Fibroblast of lung (primary cell): ENCODE measurements around the gene CCK. TPM values are rescaled to one million over a fixed set of nuclear protein-coding genes. Genes with fewer than 3 reads are reported as not detected.

Experiments
- DNase-seq, 2 donors: peaks; one replicate each; pipeline versions ENCODE4 v3.0.0 to v3.0.0-alpha.2; 2010; ENCODE audit warnings: low read depth in 2 of 2
- H2AFZ ChIP-seq: 2 replicates; pipeline ENCODE4 v1.5.1; 2012; ENCODE audit warnings: low read length, control low read depth, inconsistent platforms
- H3K27ac ChIP-seq: 2 replicates; pipeline ENCODE4 v1.5.1; 2011; ENCODE audit warnings: low read length, control low read depth; ENCODE audit not compliant: insufficient read depth
- H3K27me3 ChIP-seq: 2 replicates; pipeline ENCODE4 v1.5.1; 2011; ENCODE audit warnings: mild to moderate bottlenecking, low read length; ENCODE audit not compliant: control insufficient read depth, insufficient read depth
- H3K36me3 ChIP-seq: 2 replicates; pipeline ENCODE4 v1.5.1; 2011; ENCODE audit warnings: low read length; ENCODE audit not compliant: control insufficient read depth, insufficient read depth
- H3K4me1 ChIP-seq: 2 replicates; pipeline ENCODE4 v1.5.1; 2011; ENCODE audit warnings: low read length; ENCODE audit not compliant: control insufficient read depth, insufficient read depth; ENCODE audit errors: extremely low read depth
- H3K4me2 ChIP-seq: 2 replicates; pipeline ENCODE4 v1.5.1; 2011; ENCODE audit warnings: low read length, control low read depth; ENCODE audit not compliant: insufficient read depth; ENCODE audit errors: extremely low read depth
- H3K4me3 ChIP-seq, 4 experiments: fragments of 200-600 bp in 1 of 4; sonication (generic) in 1 of 4; replicated peaks in 1 of 4; 2 replicates each; pipeline ENCODE4 v1.5.1; 2011 to 2016; ENCODE audit warnings: low read length in 4 of 4, low read depth in 3 of 4, mild to moderate bottlenecking in 3 of 4, control low read depth in 2 of 4, inconsistent platforms in 1 of 4, mixed read lengths in 1 of 4; ENCODE audit not compliant: insufficient read depth in 1 of 4; ENCODE audit errors: control extremely low read depth in 1 of 4
- H3K79me2 ChIP-seq: 2 replicates; pipeline ENCODE4 v1.5.1; 2012; ENCODE audit warnings: mild to moderate bottlenecking, low read length, inconsistent platforms; ENCODE audit not compliant: control insufficient read depth, insufficient read depth
- H3K9ac ChIP-seq: 2 replicates; pipeline ENCODE4 v1.5.1; 2011; ENCODE audit warnings: mild to moderate bottlenecking, low read length, control low read depth; ENCODE audit not compliant: insufficient read depth
- H3K9me3 ChIP-seq: 2 replicates; pipeline ENCODE4 v1.5.1; 2012; ENCODE audit warnings: low read depth, low read length; ENCODE audit not compliant: control insufficient read depth, insufficient read depth
- H4K20me1 ChIP-seq: 2 replicates; pipeline ENCODE4 v1.5.1; 2011; ENCODE audit warnings: low read length; ENCODE audit not compliant: control insufficient read depth, insufficient read depth; ENCODE audit errors: extremely low read depth
- CTCF ChIP-seq, 2 donors: IDR thresholded peaks in 1 of 2; conservative IDR thresholded peaks in 1 of 2; 1 replicate in 1 of 2; 2 replicates in 1 of 2; pipeline ENCODE4 v1.5.1; 2011 to 2012; ENCODE audit warnings: low read length in 2 of 2, control low read depth in 1 of 2, inconsistent platforms in 1 of 2, low read depth in 1 of 2, mild to moderate bottlenecking in 1 of 2
- EZH2 ChIP-seq: IDR thresholded peaks from 2 replicates; pipeline ENCODE4 v1.5.1; 2012; ENCODE audit warnings: low read length, control low read depth, mild to moderate bottlenecking; ENCODE audit errors: missing control alignments
- polyA plus RNA-seq, 2 donors: library from polyadenylated mRNA; depleted of rRNA in 1 of 2; stranded (reverse) in 1 of 2; unstranded in 1 of 2; fragments of >200 nt; gene quantifications; 2 replicates each; pipeline ENCODE4 v1.2.1, GENCODE V29; 2011 to 2012; ENCODE audit warnings: missing spikeins in 1 of 2
- total RNA-seq: library from RNA; depleted of rRNA; stranded (reverse); fragments of >200 nt; gene quantifications from 2 replicates; pipeline ENCODE4 v1.2.1, GENCODE V29; 2014

CCK gene
- total and polyA plus RNA-seq, 2 donors (not counting 1 experiment from before 2014, with no cell fraction given) = 0.33 TPM

GRCh38 chr3:42306499-42306898 is 40.5 kb upstream of the CCK start:
- H3K9me3 ChIP-seq = no peaks in the 10 kb centered on the region

DNA sequence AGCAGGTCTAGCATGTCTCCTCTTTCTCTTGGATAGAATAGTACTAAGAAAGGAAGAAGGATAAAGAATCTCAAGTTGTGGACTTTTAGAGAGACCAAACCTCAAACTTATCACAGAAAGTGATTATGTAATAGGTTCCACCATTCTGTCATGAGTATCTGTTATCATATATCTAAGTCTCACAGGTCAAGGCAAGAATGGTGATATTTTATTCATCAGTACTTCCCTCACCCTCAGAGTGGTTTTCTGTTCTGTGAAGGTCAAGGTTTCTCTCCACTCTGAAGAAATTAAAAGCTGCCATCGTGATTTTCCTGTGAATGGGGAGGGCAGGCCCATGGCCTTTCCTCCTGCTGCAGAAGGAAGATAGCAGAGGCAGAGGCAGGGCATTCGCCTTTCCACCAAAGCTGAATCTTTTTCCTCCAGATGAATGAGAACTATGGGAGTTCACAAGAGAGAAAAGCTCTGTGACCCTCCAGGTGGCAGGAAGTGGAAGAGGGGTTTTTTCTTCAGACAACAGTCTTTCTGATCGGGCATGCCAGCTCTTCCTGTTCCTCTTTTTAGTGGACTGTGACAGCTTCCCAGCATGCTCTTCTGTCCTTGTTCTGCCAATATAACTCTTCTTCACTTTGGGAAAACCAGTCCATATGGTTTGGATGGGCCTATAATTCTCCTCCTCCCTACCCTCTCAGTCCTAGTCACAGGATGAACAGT is 37.1 kb upstream of the CCK start:
- Histone ChIP-seq H2AFZ (no peak overlapping the region), H3K36me3 (no peaks in the 10 kb centered on the region), H3K4me2 (no peak overlapping the region), H3K4me3 (no peak overlapping the region), H3K4me1 (no peaks in the 10 kb centered on the region), H4K20me1 (no peaks in the 10 kb centered on the region), H3K27ac (no peak overlapping the region), H3K27me3 (no peaks in the 10 kb centered on the region), H3K9ac (no peak overlapping the region), H3K79me2 (no peaks in the 10 kb centered on the region), H3K9me3 (no peaks in the 10 kb centered on the region)
- no peak for DNase-seq
- TF ChIP-seq CTCF (conservative IDR thresholded peaks at IDR 0.05 in 1 of 2, IDR thresholded peaks at IDR 0.05 in 1 of 2; ENCODE audit: low read depth in 1 of 2, low read length in 2 of 2) (no peak), EZH2 (no peak)

More at GRCh38 chr3:42306499-42306898, 40.5 kb upstream of the CCK start:
- no peaks in the 10 kb centered on the region for H3K36me3 ChIP-seq
- H4K20me1 ChIP-seq = no peaks in the 10 kb centered on the region
- H3K4me3 ChIP-seq = no peak overlapping the region
- no peak for DNase-seq
- no peak overlapping the region for H2AFZ ChIP-seq
- no peaks in the 10 kb centered on the region for H3K27me3 ChIP-seq
- no peak for TF ChIP-seq CTCF (conservative IDR thresholded peaks at IDR 0.05 in 1 of 2, IDR thresholded peaks at IDR 0.05 in 1 of 2; ENCODE audit: low read depth in 1 of 2, low read length in 2 of 2)
- TF ChIP-seq EZH2 = no peak
- no peak overlapping the region for H3K27ac ChIP-seq
- H3K9ac ChIP-seq = no peak overlapping the region
- no peaks in the 10 kb centered on the region for H3K4me1 ChIP-seq
- H3K4me2 ChIP-seq = no peak overlapping the region
- no peaks in the 10 kb centered on the region for H3K79me2 ChIP-seq

- Histone ChIP-seq H3K27me3 (no peaks in the 10 kb centered on the region), H3K4me1 (no peaks in the 10 kb centered on the region), H3K4me3 (no peak overlapping the region), H4K20me1 (no peaks in the 10 kb centered on the region), H3K79me2 (no peaks in the 10 kb centered on the region), H2AFZ (no peak overlapping the region), H3K4me2 (no peak overlapping the region), H3K9me3 (no peaks in the 10 kb centered on the region), H3K36me3 (no peaks in the 10 kb centered on the region), H3K27ac (no peak overlapping the region), H3K9ac (no peak overlapping the region)
- TF ChIP-seq CTCF (conservative IDR thresholded peaks at IDR 0.05 in 1 of 2, IDR thresholded peaks at IDR 0.05 in 1 of 2; ENCODE audit: low read depth in 1 of 2, low read length in 2 of 2) (no peak), EZH2 (no peak)
- peak in 1 of 2 donors; percentile 3 for DNase-seq
Observed at GRCh38 chr3:42301446-42302175, 35.6 kb upstream of the CCK start.
